GM12875 (cell line): ENCODE results near the gene HELZ.
"Not testable (repeated sequence)": the region's sequence is repeated elsewhere in the genome, so short reads cannot be mapped to it uniquely, and the experiment has no call there.

Source experiments
- H3K4me3 ChIP-seq: one replicate; pipeline ENCODE4 v1.5.1; 2011; ENCODE audit warnings: low read depth, low read length, control low read depth
- TF ChIP-seq, protein P1 (sequence below): IDR thresholded peaks from 2 replicates; pipeline ENCODE4 v1.5.1; 2011; ENCODE audit warnings: low read depth, mild to moderate bottlenecking, control low read depth, inconsistent platforms, low read length, moderate library complexity, borderline replicate concordance; ENCODE audit not compliant: insufficient read depth

The HELZ gene, protein sequence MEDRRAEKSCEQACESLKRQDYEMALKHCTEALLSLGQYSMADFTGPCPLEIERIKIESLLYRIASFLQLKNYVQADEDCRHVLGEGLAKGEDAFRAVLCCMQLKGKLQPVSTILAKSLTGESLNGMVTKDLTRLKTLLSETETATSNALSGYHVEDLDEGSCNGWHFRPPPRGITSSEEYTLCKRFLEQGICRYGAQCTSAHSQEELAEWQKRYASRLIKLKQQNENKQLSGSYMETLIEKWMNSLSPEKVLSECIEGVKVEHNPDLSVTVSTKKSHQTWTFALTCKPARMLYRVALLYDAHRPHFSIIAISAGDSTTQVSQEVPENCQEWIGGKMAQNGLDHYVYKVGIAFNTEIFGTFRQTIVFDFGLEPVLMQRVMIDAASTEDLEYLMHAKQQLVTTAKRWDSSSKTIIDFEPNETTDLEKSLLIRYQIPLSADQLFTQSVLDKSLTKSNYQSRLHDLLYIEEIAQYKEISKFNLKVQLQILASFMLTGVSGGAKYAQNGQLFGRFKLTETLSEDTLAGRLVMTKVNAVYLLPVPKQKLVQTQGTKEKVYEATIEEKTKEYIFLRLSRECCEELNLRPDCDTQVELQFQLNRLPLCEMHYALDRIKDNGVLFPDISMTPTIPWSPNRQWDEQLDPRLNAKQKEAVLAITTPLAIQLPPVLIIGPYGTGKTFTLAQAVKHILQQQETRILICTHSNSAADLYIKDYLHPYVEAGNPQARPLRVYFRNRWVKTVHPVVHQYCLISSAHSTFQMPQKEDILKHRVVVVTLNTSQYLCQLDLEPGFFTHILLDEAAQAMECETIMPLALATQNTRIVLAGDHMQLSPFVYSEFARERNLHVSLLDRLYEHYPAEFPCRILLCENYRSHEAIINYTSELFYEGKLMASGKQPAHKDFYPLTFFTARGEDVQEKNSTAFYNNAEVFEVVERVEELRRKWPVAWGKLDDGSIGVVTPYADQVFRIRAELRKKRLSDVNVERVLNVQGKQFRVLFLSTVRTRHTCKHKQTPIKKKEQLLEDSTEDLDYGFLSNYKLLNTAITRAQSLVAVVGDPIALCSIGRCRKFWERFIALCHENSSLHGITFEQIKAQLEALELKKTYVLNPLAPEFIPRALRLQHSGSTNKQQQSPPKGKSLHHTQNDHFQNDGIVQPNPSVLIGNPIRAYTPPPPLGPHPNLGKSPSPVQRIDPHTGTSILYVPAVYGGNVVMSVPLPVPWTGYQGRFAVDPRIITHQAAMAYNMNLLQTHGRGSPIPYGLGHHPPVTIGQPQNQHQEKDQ (N-terminal part only)

DNA sequence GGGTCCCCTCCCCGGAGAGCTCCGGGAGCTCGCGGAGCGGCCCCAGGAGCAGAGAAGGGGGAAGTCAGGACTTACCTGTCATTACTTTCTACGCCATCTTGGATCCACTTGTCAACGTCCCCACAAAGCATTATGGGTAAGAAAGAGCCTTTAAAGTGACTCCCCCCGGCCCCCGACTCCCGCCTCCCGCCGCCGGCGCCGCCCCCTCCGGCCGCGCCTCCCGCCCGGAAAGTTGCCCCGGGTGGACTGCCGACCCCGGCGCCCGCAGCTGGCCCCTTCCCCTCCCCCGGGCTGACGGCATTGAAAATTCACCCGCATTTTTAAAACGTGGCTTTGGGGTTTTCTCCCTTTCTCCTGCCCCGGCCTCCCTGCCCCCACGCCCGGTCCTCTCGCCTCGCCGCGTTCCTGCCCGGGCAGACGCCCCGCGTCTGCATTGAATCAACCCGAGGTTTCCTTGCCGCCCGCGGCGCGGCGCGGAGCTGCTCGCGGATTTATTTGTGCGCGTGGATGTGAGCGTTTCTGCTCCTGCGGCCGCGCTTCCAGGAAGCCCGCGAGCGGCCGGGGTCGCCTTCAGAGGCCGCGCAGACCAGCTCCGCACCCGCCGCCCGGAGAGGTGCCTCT is at the start of gene HELZ:
TSS of gene HELZ (minus strand) at position 124 of the 621 bp plus-strand sequence. CDS start 26,392 bp downstream, outside the sequence.
- TF ChIP-seq, protein P1, sequence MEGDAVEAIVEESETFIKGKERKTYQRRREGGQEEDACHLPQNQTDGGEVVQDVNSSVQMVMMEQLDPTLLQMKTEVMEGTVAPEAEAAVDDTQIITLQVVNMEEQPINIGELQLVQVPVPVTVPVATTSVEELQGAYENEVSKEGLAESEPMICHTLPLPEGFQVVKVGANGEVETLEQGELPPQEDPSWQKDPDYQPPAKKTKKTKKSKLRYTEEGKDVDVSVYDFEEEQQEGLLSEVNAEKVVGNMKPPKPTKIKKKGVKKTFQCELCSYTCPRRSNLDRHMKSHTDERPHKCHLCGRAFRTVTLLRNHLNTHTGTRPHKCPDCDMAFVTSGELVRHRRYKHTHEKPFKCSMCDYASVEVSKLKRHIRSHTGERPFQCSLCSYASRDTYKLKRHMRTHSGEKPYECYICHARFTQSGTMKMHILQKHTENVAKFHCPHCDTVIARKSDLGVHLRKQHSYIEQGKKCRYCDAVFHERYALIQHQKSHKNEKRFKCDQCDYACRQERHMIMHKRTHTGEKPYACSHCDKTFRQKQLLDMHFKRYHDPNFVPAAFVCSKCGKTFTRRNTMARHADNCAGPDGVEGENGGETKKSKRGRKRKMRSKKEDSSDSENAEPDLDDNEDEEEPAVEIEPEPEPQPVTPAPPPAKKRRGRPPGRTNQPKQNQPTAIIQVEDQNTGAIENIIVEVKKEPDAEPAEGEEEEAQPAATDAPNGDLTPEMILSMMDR = no peak
- peak within 1 kb of the TSS; percentile 62 for H3K4me3 ChIP-seq

DNA sequence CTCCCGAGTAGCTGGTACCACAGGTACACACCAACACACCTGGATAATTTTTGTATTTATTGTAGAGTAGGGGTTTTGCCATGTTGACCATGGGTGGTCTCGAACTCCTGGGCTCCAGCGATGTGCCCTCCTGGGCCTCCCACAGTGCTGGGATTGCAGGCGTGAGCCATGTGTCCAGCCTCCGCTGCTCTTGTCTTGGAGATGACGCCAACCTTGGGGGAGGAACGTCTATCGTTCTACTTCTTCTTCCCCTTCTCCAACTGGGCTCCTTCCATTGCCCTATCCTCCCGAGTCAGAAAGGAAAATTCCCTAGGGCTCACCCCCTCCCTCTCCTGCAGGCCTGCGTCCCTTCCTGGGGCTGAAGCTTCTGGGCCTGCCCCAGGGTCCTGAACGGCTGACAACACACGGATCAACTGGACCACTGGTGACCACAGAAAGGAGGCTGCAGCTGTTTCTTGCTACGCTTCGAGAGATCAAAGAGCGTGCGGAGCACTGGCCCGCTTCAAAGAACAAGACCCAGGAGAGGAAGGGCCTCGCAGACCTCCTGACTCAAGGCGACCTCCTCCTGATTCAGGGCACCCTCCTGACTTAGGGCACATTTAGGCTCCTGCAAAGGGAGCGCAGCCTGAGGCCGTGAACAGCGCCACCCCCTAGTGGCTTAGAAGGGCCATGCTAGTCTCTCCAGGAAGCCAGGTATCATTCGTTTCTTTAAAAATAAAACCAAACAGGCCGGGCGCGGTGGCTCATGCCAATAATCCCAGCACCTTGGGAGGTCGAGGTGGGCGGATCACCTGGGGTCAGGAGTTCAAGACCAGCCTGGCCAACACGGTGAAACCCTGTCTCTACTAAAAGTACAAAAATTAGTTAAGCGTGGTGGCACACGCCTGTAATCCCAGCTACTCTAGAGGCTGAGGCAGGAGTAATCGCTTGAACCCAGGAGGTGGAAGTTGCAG is 48.5 kb upstream of the HELZ start:
- TF ChIP-seq, protein P1 = peak; percentile 94
- H3K4me3 ChIP-seq = no peak overlapping the region

DNA sequence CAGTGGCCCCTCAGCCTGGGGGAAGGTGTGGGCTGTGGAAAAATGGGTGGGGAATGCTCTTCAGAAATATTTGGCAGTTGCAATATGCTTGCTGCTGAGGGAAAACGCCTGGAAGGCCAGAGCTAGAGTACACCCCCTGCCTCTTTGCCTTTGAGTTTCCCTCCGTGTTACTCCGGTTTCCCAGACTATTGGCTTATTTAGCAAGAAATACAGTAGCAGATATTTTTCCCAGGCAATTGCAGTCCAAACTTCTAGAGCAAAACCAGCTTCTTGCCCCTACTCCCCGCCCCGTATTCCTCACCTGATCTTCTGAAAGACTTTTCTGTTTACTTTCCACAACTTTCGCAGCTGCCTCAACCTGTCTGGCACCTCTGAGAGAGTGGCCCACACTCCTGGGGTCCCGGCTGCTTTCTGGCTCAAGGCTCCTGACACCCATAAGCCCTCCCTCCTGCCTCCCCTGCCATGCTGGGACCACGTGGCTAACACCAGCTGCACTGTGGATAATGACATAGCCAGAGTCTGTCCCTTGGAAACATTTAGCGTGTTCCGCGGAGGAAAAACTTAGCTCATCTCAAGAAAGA is 45.8 kb upstream of the HELZ start:
- no peak overlapping the region for H3K4me3 ChIP-seq
- TF ChIP-seq, protein P1 = no peak

DNA sequence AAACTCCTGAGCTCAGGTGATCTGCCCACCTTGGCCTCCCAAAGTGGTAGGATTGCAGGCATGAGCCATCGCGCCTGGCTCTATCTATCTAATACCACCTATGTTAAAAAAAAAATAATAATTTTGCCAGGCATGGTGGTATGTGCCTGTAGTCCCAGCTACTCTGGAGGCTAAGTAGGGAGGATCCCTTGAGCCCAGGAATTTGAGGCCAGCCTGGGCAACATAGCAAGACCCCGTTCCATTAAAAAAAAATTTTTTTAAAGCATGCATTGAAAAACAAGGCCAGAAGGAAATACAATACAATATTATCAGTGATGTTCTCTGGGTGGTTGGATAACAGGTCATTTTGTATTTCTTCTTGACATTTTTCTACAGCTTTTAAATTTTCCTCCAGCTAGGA is 45.2 kb upstream of the HELZ start:
- H3K4me3 ChIP-seq = no peak overlapping the region
- TF ChIP-seq, protein P1 = no peak

DNA sequence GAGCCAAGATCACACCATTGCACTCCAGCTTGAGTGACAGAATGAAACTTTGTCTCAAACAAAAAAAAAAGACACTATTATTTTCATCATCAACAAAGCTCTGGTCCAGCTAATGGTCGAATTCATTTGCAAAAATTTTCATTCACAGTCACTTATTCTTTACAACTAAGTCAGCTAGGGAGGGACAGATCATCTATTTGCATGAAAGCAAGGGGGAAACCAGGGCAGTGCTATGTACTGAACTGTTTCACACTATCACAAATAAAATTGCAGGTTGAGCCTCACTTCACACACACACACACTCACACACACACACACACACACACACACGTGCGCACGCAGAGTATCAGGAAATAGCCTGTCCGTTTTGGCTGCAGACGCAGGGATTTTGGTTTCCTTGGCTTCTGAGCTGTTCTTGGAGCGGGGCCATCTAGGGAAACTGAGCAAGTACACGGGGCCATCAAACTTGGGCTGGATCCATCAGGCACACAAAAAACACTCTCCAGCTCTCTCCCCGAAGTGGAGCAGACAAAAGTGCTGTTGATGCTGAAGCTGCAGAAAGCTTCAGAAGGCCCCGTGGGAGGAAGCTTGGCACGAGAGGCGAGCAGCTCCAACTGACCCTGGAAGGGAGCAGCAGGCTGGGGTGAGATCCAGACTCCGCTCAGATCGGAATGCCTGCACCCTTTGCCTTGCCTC is 44.3 kb upstream of the HELZ start:
- H3K4me3 ChIP-seq = no peak overlapping the region
- TF ChIP-seq, protein P1 = no peak

DNA sequence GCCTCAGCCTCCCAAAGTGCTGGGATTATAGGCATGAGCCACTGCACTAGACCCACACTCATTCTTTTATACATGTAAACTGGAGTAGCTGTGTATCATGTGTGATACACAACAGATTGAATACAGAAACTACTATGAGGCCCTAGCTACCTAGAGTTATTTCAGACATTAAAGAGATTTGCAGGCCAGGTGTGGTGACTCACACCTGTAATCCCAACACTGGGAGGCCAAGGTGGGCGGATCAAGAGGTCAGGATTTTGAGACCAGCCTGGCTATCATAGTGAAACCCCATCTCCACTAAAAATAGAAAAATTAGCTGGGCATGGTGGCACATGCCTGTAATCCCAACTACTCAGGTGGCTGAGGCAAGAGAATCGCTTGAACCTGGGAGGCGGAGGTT is 41.8 kb upstream of the HELZ start:
- not testable (repeated sequence) for H3K4me3 ChIP-seq
